HEK293T (cell line): ENCODE measurements around the gene CMTM7.

Experiments used
- CTCF ChIA-PET: fragments of 350-600 bp; formaldehyde crosslinking; extraction: SDS; loops from one replicate; lab custom pipeline; 2021; ENCODE audit warnings: antibody characterized with exemption, inconsistent platforms; lab: Yijun Ruan, JAX
- POLR2A ChIA-PET: fragments of 350-600 bp; formaldehyde crosslinking; extraction: SDS; loops from one replicate; lab custom pipeline; 2020; ENCODE audit warnings: antibody characterized with exemption, inconsistent platforms; lab: Yijun Ruan, JAX
- DNase-seq: peaks from one replicate; pipeline ENCODE4 v3.0.0; 2012; ENCODE audit warnings: mixed read lengths; ENCODE audit errors: extremely low spot score
- ARNT ChIP-seq: fragments of 450-650 bp; IDR thresholded peaks from 2 replicates; pipeline ENCODE4 v1.6.1; 2017; ENCODE audit warnings: mild to moderate bottlenecking
- BHLHE40 ChIP-seq: fragments of 450-650 bp; IDR thresholded peaks from 2 replicates; pipeline ENCODE4 v1.6.1; 2016; ENCODE audit warnings: mild to moderate bottlenecking, moderate library complexity, borderline replicate concordance
- CTBP1 ChIP-seq: fragments of 450-650 bp; IDR thresholded peaks from 2 replicates; pipeline ENCODE4 v1.6.1; 2016; ENCODE audit warnings: borderline replicate concordance
- ELF4 ChIP-seq: fragments of 450-650 bp; IDR thresholded peaks from 2 replicates; pipeline ENCODE4 v1.6.1; 2017; ENCODE audit warnings: antibody characterized with exemption
- FOXA1 ChIP-seq: fragments of 450-650 bp; IDR thresholded peaks from 2 replicates; pipeline ENCODE4 v1.6.1; 2016; ENCODE audit warnings: mild to moderate bottlenecking
- FOXK2 ChIP-seq: fragments of 450-650 bp; IDR thresholded peaks from 2 replicates; pipeline ENCODE4 v1.6.1; 2016; ENCODE audit warnings: mild to moderate bottlenecking
- FOXM1 ChIP-seq: fragments of 450-650 bp; IDR thresholded peaks from 2 replicates; pipeline ENCODE4 v1.6.1; 2017; ENCODE audit warnings: mild to moderate bottlenecking, borderline replicate concordance
- HDGF ChIP-seq: fragments of 450-650 bp; IDR thresholded peaks from 2 replicates; pipeline ENCODE4 v1.6.1; 2017; ENCODE audit warnings: antibody characterized with exemption, borderline replicate concordance
- L3MBTL2 ChIP-seq: fragments of 450-650 bp; conservative IDR thresholded peaks from 2 replicates; pipeline ENCODE4 v1.6.1; 2016; ENCODE audit warnings: mild to moderate bottlenecking
- LEF1 ChIP-seq: fragments of 450-650 bp; IDR thresholded peaks from 2 replicates; pipeline ENCODE4 v1.6.1; 2017; ENCODE audit warnings: mild to moderate bottlenecking, borderline replicate concordance
- NFRKB ChIP-seq: fragments of 450-650 bp; IDR thresholded peaks from 2 replicates; pipeline ENCODE4 v1.6.1; 2016; ENCODE audit warnings: mild to moderate bottlenecking, moderate library complexity
- PKNOX1 ChIP-seq: fragments of 450-650 bp; IDR thresholded peaks from 2 replicates; pipeline ENCODE4 v1.6.1; 2016
- SP1 ChIP-seq: fragments of 450-650 bp; IDR thresholded peaks from 2 replicates; pipeline ENCODE4 v1.6.1; 2017
- SUZ12 ChIP-seq: fragments of 450-650 bp; IDR thresholded peaks from 2 replicates; pipeline ENCODE4 v1.6.1; 2016; ENCODE audit warnings: mild to moderate bottlenecking
- TARDBP ChIP-seq: fragments of 450-650 bp; IDR thresholded peaks from 2 replicates; pipeline ENCODE4 v1.6.1; 2016
- ZNF384 ChIP-seq: fragments of 450-650 bp; IDR thresholded peaks from 2 replicates; pipeline ENCODE4 v1.6.1; 2016

CMTM7 gene

GRCh38 chr3:32367442-32367841, 24.2 kb upstream of the CMTM7 start:
- DNase-seq, result no peak
- TF ChIP-seq SUZ12, result no peak
- no peak for TF ChIP-seq FOXK2
- no peak for TF ChIP-seq LEF1
- no peak for TF ChIP-seq SP1
- no peak for TF ChIP-seq NFRKB
- no peak for TF ChIP-seq ARNT
- TF ChIP-seq BHLHE40, result no peak
- no peak for TF ChIP-seq ZNF384
- no peak for TF ChIP-seq FOXA1
- TF ChIP-seq FOXM1, result no peak
- no peak for TF ChIP-seq HDGF
- no peak for TF ChIP-seq PKNOX1
- no peak for TF ChIP-seq ELF4
- no peak for TF ChIP-seq L3MBTL2
- POLR2A ChIA-PET, result no interaction called here
- CTCF ChIA-PET, result interaction anchor here (0.5 kb wide), 1 partner anchor 58 kb away, joined by 3 read pairs; no protein-coding TSS in a partner anchor

DNA sequence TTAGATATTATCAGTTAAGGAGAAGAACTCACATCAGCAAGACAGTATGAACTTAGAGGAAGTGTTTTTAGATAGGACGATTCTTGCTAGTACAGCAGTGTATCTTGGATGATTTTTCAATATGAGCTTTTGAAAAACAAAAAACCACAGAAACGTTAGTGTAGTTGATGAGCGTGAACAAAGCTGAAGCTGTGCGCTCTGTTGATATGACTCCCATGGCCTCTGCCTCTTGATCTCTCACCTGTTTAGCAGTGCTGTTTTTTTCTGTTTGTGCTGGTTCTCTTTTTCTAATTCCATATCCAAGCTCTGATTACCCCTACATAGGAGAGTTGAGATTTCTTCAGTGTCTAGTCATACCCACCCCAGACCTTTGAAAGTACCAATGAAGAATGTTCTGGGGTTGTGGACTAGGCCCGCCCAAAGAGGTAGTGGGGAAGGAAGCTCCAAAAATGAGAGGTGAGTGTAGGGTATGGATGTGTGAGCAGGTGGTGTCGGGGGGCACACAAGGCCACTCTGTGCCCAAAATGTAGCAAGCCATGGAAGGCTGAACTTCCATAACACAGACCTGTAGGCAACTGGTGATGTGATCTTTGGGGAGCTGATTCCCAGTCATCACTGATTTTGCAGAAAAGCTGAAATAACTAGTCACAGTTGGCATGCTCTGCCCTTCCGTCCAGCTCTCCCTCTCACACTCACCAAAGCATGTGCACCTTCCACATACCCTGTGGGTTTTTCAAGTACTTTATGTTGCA, 20.0 kb upstream of the CMTM7 start:
- TF ChIP-seq ARNT (no peak), ELF4 (no peak), BHLHE40 (no peak), FOXK2 (no peak), SUZ12 (no peak), CTBP1 (no peak), FOXM1 (no peak), SP1 (no peak), PKNOX1 (no peak), HDGF (no peak), LEF1 (no peak), ZNF384 (no peak), FOXA1 (no peak), TARDBP (no peak), L3MBTL2 (no peak), NFRKB (no peak)
- POLR2A ChIA-PET, result no interaction called here
- DNase-seq, result no peak
- CTCF ChIA-PET, result interaction anchor here (0.6 to 1.4 kb wide), 3 partner anchors 90 to 219 kb away, joined by 3 to 4 read pairs (median 3); no protein-coding TSS in a partner anchor

DNA sequence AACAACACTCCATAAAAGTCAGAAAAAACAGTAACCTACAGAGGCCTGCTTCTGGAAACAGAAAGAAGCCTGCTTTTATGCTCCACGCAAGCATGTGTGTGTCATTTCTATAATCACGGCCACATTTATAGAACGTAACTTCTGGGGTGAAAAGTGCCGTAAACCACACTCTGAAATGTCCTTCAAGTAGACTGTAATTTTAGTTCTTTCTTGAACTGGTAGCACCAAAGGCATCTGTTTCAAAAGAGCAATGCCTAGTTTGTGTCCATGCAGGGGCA, 19.5 kb upstream of the CMTM7 start:
- POLR2A ChIA-PET, result no interaction called here
- TF ChIP-seq ZNF384 (no peak), NFRKB (no peak), FOXM1 (no peak), HDGF (no peak), ARNT (no peak), ELF4 (no peak), TARDBP (no peak), L3MBTL2 (no peak), SUZ12 (no peak)
- CTCF ChIA-PET, result interaction anchor here (0.7 kb wide), 1 partner anchor 90 kb away, joined by 3 read pairs; no protein-coding TSS in a partner anchor
- DNase-seq, result no peak

GRCh38 chr3:32373276-32373675, 18.4 kb upstream of the CMTM7 start:
- DNase-seq, result no peak
- ChIA-PET CTCF (interaction anchor here (0.6 kb wide), 1 partner anchor 758 kb away, joined by 3 read pairs; no protein-coding TSS in a partner anchor), POLR2A (no interaction called here)
- TF ChIP-seq ARNT, result no peak
- TF ChIP-seq PKNOX1, result no peak
- no peak for TF ChIP-seq FOXA1
- TF ChIP-seq TARDBP, result no peak
- no peak for TF ChIP-seq L3MBTL2
- TF ChIP-seq SUZ12, result no peak
- no peak for TF ChIP-seq SP1
- no peak for TF ChIP-seq LEF1
- no peak for TF ChIP-seq ZNF384
- TF ChIP-seq BHLHE40, result no peak
- TF ChIP-seq NFRKB, result no peak
- TF ChIP-seq ELF4, result no peak
- no peak for TF ChIP-seq HDGF
- no peak for TF ChIP-seq FOXM1
- no peak for TF ChIP-seq CTBP1
- no peak for TF ChIP-seq FOXK2

GRCh38 chr3:32373844-32374243, 17.8 kb upstream of the CMTM7 start:
- TF ChIP-seq NFRKB (no peak), SP1 (no peak), HDGF (no peak), ZNF384 (no peak), L3MBTL2 (no peak), FOXM1 (no peak), PKNOX1 (no peak), BHLHE40 (no peak), SUZ12 (no peak), ELF4 (no peak), FOXK2 (no peak)
- ChIA-PET POLR2A (no interaction called here), CTCF (interaction anchor here (1.2 kb wide), 1 partner anchor 93 kb away, joined by 3 read pairs; no protein-coding TSS in a partner anchor)
- peak; percentile 29 for DNase-seq
